K562 (cell line): Measurements from ENCODE around the gene RSU1.

Experiments used
- GATA2 ChIP-seq: sonication (generic); formaldehyde crosslinking; IDR thresholded peaks from 2 replicates; pipeline ENCODE4 v1.4.0; 2020; ENCODE audit warnings: mild to moderate bottlenecking, missing genetic modification reagents
- RCOR1 ChIP-seq, 2 experiments: IDR thresholded peaks; 2 replicates each; pipeline ENCODE4 v1.6.1; 2012; ENCODE audit warnings: low read depth in 2 of 2, low read length in 2 of 2, borderline replicate concordance in 1 of 2, improper control_type of control experiment in 1 of 2
- SP1 ChIP-seq: sonication (generic); formaldehyde crosslinking; IDR thresholded peaks from 2 replicates; pipeline ENCODE4 v1.8.1; 2022; ENCODE audit warnings: mild to moderate bottlenecking, missing genetic modification reagents
- ZFX ChIP-seq: sonication (generic); formaldehyde crosslinking; IDR thresholded peaks from 2 replicates; pipeline ENCODE4 v1.8.0; 2022; ENCODE audit warnings: mild to moderate bottlenecking, missing genetic modification reagents, moderate library complexity
- TF ChIP-seq, protein P1 (sequence below): fragments of 450-650 bp; IDR thresholded peaks from 2 replicates; pipeline ENCODE4 v1.6.1; 2017; ENCODE audit warnings: antibody characterized with exemption, mild to moderate bottlenecking
- TF ChIP-seq, protein P2 (sequence below), 2 experiments: fragments of 450-650 bp; formaldehyde crosslinking in 1 of 2; IDR thresholded peaks; 2 replicates each; pipeline versions ENCODE4 v1.4.0 to v1.6.1; 2014 to 2020; ENCODE audit warnings: mild to moderate bottlenecking in 2 of 2, borderline replicate concordance in 1 of 2, low read depth in 1 of 2
- TF ChIP-seq, protein P3 (sequence below): sonication (generic); formaldehyde crosslinking; IDR thresholded peaks from 2 replicates; pipeline ENCODE4 v1.8.0; 2022; ENCODE audit warnings: mild to moderate bottlenecking, missing genetic modification reagents, borderline replicate concordance

DNA sequence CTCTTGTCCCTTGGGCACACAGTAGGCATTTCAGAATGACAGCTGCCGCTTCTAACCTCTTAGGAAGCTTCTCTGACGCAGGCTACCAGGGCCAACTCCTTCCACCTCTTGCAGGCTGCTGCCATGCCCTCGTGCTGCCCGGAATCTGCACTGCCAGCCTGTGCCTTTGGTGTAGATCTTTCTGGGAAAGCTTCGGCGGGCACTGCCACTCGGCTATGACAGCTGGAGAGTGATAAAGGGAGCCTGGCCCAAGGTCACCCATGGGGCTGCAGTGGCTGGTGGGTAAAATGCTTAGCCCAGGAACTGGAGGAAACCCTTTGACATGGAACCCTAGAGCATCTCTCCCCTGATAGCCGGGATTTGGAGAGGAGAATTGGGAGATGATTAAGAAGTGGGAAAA, 217.6 kb downstream of the RSU1 start:
- TF ChIP-seq, protein P1, sequence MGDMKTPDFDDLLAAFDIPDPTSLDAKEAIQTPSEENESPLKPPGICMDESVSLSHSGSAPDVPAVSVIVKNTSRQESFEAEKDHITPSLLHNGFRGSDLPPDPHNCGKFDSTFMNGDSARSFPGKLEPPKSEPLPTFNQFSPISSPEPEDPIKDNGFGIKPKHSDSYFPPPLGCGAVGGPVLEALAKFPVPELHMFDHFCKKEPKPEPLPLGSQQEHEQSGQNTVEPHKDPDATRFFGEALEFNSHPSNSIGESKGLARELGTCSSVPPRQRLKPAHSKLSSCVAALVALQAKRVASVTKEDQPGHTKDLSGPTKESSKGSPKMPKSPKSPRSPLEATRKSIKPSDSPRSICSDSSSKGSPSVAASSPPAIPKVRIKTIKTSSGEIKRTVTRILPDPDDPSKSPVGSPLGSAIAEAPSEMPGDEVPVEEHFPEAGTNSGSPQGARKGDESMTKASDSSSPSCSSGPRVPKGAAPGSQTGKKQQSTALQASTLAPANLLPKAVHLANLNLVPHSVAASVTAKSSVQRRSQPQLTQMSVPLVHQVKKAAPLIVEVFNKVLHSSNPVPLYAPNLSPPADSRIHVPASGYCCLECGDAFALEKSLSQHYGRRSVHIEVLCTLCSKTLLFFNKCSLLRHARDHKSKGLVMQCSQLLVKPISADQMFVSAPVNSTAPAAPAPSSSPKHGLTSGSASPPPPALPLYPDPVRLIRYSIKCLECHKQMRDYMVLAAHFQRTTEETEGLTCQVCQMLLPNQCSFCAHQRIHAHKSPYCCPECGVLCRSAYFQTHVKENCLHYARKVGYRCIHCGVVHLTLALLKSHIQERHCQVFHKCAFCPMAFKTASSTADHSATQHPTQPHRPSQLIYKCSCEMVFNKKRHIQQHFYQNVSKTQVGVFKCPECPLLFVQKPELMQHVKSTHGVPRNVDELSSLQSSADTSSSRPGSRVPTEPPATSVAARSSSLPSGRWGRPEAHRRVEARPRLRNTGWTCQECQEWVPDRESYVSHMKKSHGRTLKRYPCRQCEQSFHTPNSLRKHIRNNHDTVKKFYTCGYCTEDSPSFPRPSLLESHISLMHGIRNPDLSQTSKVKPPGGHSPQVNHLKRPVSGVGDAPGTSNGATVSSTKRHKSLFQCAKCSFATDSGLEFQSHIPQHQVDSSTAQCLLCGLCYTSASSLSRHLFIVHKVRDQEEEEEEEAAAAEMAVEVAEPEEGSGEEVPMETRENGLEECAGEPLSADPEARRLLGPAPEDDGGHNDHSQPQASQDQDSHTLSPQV: no peak
- TF ChIP-seq ZFX (CRISPR knock-in tag): no peak
- TF ChIP-seq RCOR1 (IDR thresholded peaks at IDR 0.05; ENCODE audit: borderline replicate concordance in 1 of 2, low read depth in 2 of 2, low read length in 2 of 2): no peak
- TF ChIP-seq, protein P2, sequence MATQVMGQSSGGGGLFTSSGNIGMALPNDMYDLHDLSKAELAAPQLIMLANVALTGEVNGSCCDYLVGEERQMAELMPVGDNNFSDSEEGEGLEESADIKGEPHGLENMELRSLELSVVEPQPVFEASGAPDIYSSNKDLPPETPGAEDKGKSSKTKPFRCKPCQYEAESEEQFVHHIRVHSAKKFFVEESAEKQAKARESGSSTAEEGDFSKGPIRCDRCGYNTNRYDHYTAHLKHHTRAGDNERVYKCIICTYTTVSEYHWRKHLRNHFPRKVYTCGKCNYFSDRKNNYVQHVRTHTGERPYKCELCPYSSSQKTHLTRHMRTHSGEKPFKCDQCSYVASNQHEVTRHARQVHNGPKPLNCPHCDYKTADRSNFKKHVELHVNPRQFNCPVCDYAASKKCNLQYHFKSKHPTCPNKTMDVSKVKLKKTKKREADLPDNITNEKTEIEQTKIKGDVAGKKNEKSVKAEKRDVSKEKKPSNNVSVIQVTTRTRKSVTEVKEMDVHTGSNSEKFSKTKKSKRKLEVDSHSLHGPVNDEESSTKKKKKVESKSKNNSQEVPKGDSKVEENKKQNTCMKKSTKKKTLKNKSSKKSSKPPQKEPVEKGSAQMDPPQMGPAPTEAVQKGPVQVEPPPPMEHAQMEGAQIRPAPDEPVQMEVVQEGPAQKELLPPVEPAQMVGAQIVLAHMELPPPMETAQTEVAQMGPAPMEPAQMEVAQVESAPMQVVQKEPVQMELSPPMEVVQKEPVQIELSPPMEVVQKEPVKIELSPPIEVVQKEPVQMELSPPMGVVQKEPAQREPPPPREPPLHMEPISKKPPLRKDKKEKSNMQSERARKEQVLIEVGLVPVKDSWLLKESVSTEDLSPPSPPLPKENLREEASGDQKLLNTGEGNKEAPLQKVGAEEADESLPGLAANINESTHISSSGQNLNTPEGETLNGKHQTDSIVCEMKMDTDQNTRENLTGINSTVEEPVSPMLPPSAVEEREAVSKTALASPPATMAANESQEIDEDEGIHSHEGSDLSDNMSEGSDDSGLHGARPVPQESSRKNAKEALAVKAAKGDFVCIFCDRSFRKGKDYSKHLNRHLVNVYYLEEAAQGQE (IDR thresholded peaks at IDR 0.05; ENCODE audit: borderline replicate concordance): no peak
- TF ChIP-seq, protein P2 (CRISPR knock-in tag; IDR thresholded peaks at IDR 0.05; ENCODE audit: low read depth): no peak
- TF ChIP-seq, protein P3, sequence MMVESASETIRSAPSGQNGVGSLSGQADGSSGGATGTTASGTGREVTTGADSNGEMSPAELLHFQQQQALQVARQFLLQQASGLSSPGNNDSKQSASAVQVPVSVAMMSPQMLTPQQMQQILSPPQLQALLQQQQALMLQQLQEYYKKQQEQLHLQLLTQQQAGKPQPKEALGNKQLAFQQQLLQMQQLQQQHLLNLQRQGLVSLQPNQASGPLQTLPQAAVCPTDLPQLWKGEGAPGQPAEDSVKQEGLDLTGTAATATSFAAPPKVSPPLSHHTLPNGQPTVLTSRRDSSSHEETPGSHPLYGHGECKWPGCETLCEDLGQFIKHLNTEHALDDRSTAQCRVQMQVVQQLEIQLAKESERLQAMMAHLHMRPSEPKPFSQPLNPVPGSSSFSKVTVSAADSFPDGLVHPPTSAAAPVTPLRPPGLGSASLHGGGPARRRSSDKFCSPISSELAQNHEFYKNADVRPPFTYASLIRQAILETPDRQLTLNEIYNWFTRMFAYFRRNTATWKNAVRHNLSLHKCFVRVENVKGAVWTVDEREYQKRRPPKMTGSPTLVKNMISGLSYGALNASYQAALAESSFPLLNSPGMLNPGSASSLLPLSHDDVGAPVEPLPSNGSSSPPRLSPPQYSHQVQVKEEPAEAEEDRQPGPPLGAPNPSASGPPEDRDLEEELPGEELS (CRISPR knock-in tag): no peak
- no peak for TF ChIP-seq GATA2
- TF ChIP-seq SP1 (CRISPR knock-in tag): no peak
